ENCODE results near the gene TMEM205.

- TF ChIP-seq, protein P1, sequence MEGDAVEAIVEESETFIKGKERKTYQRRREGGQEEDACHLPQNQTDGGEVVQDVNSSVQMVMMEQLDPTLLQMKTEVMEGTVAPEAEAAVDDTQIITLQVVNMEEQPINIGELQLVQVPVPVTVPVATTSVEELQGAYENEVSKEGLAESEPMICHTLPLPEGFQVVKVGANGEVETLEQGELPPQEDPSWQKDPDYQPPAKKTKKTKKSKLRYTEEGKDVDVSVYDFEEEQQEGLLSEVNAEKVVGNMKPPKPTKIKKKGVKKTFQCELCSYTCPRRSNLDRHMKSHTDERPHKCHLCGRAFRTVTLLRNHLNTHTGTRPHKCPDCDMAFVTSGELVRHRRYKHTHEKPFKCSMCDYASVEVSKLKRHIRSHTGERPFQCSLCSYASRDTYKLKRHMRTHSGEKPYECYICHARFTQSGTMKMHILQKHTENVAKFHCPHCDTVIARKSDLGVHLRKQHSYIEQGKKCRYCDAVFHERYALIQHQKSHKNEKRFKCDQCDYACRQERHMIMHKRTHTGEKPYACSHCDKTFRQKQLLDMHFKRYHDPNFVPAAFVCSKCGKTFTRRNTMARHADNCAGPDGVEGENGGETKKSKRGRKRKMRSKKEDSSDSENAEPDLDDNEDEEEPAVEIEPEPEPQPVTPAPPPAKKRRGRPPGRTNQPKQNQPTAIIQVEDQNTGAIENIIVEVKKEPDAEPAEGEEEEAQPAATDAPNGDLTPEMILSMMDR (conservative IDR thresholded peaks at IDR 0.05; ENCODE audit: low read depth in 2 of 2): no peak
- TF ChIP-seq EZH2 (IDR thresholded peaks at IDR 0.05; ENCODE audit: low read depth, unreplicated experiment): no peak
- TF ChIP-seq, protein P2, sequence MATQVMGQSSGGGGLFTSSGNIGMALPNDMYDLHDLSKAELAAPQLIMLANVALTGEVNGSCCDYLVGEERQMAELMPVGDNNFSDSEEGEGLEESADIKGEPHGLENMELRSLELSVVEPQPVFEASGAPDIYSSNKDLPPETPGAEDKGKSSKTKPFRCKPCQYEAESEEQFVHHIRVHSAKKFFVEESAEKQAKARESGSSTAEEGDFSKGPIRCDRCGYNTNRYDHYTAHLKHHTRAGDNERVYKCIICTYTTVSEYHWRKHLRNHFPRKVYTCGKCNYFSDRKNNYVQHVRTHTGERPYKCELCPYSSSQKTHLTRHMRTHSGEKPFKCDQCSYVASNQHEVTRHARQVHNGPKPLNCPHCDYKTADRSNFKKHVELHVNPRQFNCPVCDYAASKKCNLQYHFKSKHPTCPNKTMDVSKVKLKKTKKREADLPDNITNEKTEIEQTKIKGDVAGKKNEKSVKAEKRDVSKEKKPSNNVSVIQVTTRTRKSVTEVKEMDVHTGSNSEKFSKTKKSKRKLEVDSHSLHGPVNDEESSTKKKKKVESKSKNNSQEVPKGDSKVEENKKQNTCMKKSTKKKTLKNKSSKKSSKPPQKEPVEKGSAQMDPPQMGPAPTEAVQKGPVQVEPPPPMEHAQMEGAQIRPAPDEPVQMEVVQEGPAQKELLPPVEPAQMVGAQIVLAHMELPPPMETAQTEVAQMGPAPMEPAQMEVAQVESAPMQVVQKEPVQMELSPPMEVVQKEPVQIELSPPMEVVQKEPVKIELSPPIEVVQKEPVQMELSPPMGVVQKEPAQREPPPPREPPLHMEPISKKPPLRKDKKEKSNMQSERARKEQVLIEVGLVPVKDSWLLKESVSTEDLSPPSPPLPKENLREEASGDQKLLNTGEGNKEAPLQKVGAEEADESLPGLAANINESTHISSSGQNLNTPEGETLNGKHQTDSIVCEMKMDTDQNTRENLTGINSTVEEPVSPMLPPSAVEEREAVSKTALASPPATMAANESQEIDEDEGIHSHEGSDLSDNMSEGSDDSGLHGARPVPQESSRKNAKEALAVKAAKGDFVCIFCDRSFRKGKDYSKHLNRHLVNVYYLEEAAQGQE (IDR thresholded peaks at IDR 0.05; ENCODE audit: unreplicated experiment): no peak
- TF ChIP-seq POLR2AphosphoS5 (IDR thresholded peaks at IDR 0.05; ENCODE audit: low read depth): no peak
- no peak for TF ChIP-seq CREB1 (CRISPR knock-in tag; IDR thresholded peaks at IDR 0.05; ENCODE audit: low read depth)
- TF ChIP-seq EZH2phosphoT487 (IDR thresholded peaks at IDR 0.05; ENCODE audit: unreplicated experiment): no peak
- no peak for TF ChIP-seq JUNB (IDR thresholded peaks at IDR 0.05; ENCODE audit: unreplicated experiment)
- no peak for TF ChIP-seq ZNF331 (CRISPR knock-in tag; IDR thresholded peaks at IDR 0.05; ENCODE audit: low read depth)
- TF ChIP-seq, protein P3, sequence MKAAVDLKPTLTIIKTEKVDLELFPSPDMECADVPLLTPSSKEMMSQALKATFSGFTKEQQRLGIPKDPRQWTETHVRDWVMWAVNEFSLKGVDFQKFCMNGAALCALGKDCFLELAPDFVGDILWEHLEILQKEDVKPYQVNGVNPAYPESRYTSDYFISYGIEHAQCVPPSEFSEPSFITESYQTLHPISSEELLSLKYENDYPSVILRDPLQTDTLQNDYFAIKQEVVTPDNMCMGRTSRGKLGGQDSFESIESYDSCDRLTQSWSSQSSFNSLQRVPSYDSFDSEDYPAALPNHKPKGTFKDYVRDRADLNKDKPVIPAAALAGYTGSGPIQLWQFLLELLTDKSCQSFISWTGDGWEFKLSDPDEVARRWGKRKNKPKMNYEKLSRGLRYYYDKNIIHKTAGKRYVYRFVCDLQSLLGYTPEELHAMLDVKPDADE (IDR thresholded peaks at IDR 0.05): no peak
- no peak for TF ChIP-seq STAT1 (IDR thresholded peaks at IDR 0.05; ENCODE audit: unreplicated experiment)
- no peak for TF ChIP-seq ZNF114 (CRISPR knock-in tag; IDR thresholded peaks at IDR 0.05)
- TF ChIP-seq NANOG (IDR thresholded peaks at IDR 0.05; ENCODE audit: borderline replicate concordance): no peak
Observed at GRCh38 chr19:11367528-11367927, 21.5 kb upstream of the TMEM205 start.

All from GM23338 (cell line).